Measurements from ENCODE around the gene ADGRA3. TPM values are rescaled to one million over a fixed set of nuclear protein-coding genes. Genes with fewer than 3 reads are reported as not detected.

The ADGRA3 gene
- total RNA-seq, 1 donor from 2014 or later: 76.0 TPM

GRCh38 chr4:22534374-22534773 is 18.5 kb upstream of the ADGRA3 start:
- no peaks in the 10 kb centered on the region for H3K4me1 Mint-ChIP-seq
- no peak overlapping the region for H3K27ac Mint-ChIP-seq (ENCODE audit: unreplicated experiment)
- H3K9me3 Mint-ChIP-seq: peaks cover 17% of the 10 kb centered on the region
- no peak for TF ChIP-seq CTCF (conservative IDR thresholded peaks at IDR 0.05)
- DNase-seq (ENCODE audit: low read depth, low spot score): no peak
- no peaks in the 10 kb centered on the region for H3K27me3 Mint-ChIP-seq (ENCODE audit: low read depth)
- peaks cover 9% of the 10 kb centered on the region for H3K36me3 Mint-ChIP-seq (ENCODE audit: low read depth)
- no peak overlapping the region for H3K4me3 Mint-ChIP-seq

GRCh38 chr4:22532896-22533295 is 17.0 kb upstream of the ADGRA3 start:
- no peak for DNase-seq (ENCODE audit: low read depth, low spot score)
- peaks cover 17% of the 10 kb centered on the region for H3K9me3 Mint-ChIP-seq
- TF ChIP-seq CTCF (conservative IDR thresholded peaks at IDR 0.05): no peak
- no peak overlapping the region for H3K4me3 Mint-ChIP-seq
- H3K27me3 Mint-ChIP-seq (ENCODE audit: low read depth): no peaks in the 10 kb centered on the region
- H3K36me3 Mint-ChIP-seq (ENCODE audit: low read depth): peaks cover 9% of the 10 kb centered on the region
- no peak overlapping the region for H3K27ac Mint-ChIP-seq (ENCODE audit: unreplicated experiment)
- H3K4me1 Mint-ChIP-seq: no peaks in the 10 kb centered on the region

GRCh38 chr4:22532117-22532516 is 16.3 kb upstream of the ADGRA3 start:
- Mint-ChIP-seq H3K4me1 (no peaks in the 10 kb centered on the region), H3K27me3 (ENCODE audit: low read depth) (no peaks in the 10 kb centered on the region), H3K4me3 (no peak overlapping the region), H3K36me3 (ENCODE audit: low read depth) (peaks cover 9% of the 10 kb centered on the region), H3K27ac (ENCODE audit: unreplicated experiment) (no peak overlapping the region), H3K9me3 (peaks cover 15% of the 10 kb centered on the region)
- DNase-seq (ENCODE audit: low read depth, low spot score): no peak
- TF ChIP-seq CTCF (conservative IDR thresholded peaks at IDR 0.05): no peak

- Mint-ChIP-seq H3K36me3 (ENCODE audit: low read depth) (peaks cover 9% of the 10 kb centered on the region), H3K4me3 (no peak overlapping the region), H3K9me3 (peaks cover 15% of the 10 kb centered on the region), H3K27ac (ENCODE audit: unreplicated experiment) (no peak overlapping the region), H3K27me3 (ENCODE audit: low read depth) (no peaks in the 10 kb centered on the region), H3K4me1 (no peaks in the 10 kb centered on the region)
- DNase-seq (ENCODE audit: low read depth, low spot score): no peak
- no peak for TF ChIP-seq CTCF (conservative IDR thresholded peaks at IDR 0.05)
Measured at GRCh38 chr4:22531311-22532019, 15.6 kb upstream of the ADGRA3 start.

- Mint-ChIP-seq H3K4me3 (no peak overlapping the region), H3K9me3 (no peaks in the 10 kb centered on the region), H3K27me3 (ENCODE audit: low read depth) (no peaks in the 10 kb centered on the region), H3K4me1 (no peaks in the 10 kb centered on the region), H3K36me3 (ENCODE audit: low read depth) (no peaks in the 10 kb centered on the region), H3K27ac (ENCODE audit: unreplicated experiment) (no peak overlapping the region)
- no peak for DNase-seq (ENCODE audit: low read depth, low spot score)
- TF ChIP-seq CTCF (conservative IDR thresholded peaks at IDR 0.05): no peak
Measured at GRCh38 chr4:22524895-22525294, 9.0 kb upstream of the ADGRA3 start.

Data from neural crest cell (in vitro differentiated cells).